ENCODE results near the gene TEAD1. TPM values are rescaled to one million over a fixed set of nuclear protein-coding genes. Genes with fewer than 3 reads are reported as not detected.

The TEAD1 gene
- total and polyA plus RNA-seq, 9 of the 15 experiments (the other 6 are each of a cell fraction or from before 2014, with no cell fraction given): 1.7 to 17.7 (median 10.8) TPM

DNA sequence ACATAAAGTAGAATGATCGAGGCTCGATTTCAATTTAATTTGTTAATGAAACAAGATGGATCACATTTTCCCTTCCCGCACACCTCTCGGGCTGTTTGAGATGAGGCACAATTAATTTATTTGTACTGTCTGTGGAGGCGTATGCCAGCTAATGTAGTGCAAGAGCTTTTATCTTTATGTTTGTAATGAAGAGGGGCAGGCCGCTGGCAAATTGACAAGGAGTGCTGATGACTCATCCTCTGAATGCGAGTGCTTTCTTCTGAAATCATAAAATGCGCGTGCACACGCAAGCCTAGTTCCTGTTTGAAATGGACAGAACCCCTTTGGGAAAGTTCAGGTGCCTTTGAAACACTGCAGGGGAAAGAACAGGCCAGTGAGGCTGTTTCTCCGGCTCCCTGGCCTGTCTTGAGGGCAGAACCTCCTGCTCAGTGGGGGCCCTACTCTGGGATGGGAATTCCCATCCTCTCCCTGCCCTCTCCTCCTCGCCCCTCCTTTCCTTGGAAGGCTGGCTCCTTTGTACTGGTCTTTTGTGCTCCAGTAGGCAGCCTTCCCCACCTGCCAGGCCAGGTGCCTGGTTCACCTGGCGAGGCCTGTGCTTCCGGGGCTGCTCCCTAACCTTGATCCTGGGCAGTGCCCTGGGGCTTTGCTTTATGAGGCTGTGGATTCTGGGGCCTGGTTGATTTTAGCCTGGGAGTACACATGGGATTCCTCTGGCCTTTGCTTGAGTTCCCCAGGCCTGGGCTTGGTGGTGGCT is 50.3 kb downstream of the TEAD1 start (continued):
- TF ChIP-seq, protein P1, sequence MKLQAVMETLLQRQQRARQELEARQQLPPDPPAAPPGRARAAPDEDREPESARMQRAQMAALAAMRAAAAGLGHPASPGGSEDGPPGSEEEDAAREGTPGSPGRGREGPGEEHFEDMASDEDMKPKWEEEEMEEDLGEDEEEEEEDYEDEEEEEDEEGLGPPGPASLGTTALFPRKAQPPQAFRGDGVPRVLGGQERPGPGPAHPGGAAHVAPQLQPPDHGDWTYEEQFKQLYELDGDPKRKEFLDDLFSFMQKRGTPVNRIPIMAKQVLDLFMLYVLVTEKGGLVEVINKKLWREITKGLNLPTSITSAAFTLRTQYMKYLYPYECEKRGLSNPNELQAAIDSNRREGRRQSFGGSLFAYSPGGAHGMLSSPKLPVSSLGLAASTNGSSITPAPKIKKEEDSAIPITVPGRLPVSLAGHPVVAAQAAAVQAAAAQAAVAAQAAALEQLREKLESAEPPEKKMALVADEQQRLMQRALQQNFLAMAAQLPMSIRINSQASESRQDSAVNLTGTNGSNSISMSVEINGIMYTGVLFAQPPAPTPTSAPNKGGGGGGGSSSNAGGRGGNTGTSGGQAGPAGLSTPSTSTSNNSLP (IDR thresholded peaks at IDR 0.05; ENCODE audit: borderline replicate concordance, low read depth, low read length): peak; percentile 27; the same call in 1 of the 2 replicates
- TF ChIP-seq SNIP1 (IDR thresholded peaks at IDR 0.05; ENCODE audit: low read depth) (no peak), ZNF274 (IDR thresholded peaks at IDR 0.05; ENCODE audit: borderline replicate concordance, low read depth, low read length) (no peak), STAT5B (CRISPR knock-in tag; IDR thresholded peaks at IDR 0.05) (no peak), DIDO1 (tag; IDR thresholded peaks at IDR 0.05; ENCODE audit: low read depth) (no peak), CEBPB (tag; IDR thresholded peaks at IDR 0.05) (no peak), FOXK1 (CRISPR knock-in tag; IDR thresholded peaks at IDR 0.05; ENCODE audit: borderline replicate concordance) (no peak), CBX3 (IDR thresholded peaks at IDR 0.05; ENCODE audit: borderline replicate concordance in 1 of 2, low read length in 2 of 2) (no peak), SMARCE1 (IDR thresholded peaks at IDR 0.05) (peak; percentile 83), PHF20 (IDR thresholded peaks at IDR 0.05; ENCODE audit: partially characterized antibody) (no peak), XRCC5 (IDR thresholded peaks at IDR 0.05; ENCODE audit: low read depth, low read length) (no peak), TBP (optimal IDR thresholded peaks at IDR 0.05; ENCODE audit: low read depth, low read length) (peak; percentile 15), ZNF436 (CRISPR knock-in tag; IDR thresholded peaks at IDR 0.05) (no peak), NFXL1 (CRISPR knock-in tag; IDR thresholded peaks at IDR 0.05) (no peak), NR1H2 (CRISPR knock-in tag; IDR thresholded peaks at IDR 0.05) (no peak), CREBBP (IDR thresholded peaks at IDR 0.05; ENCODE audit: low read depth, low read length) (no peak), FOS (IDR thresholded peaks at IDR 0.05; ENCODE audit: extremely low read depth, insufficient read length) (peak; percentile 59), ZEB2 (IDR thresholded peaks at IDR 0.05) (no peak), CAMTA2 (CRISPR knock-in tag; conservative IDR thresholded peaks at IDR 0.05) (no peak), MCM3 (IDR thresholded peaks at IDR 0.05) (no peak), TRIM24 (IDR thresholded peaks at IDR 0.05) (0 out of 4 replicates have a peak, but pooled peaks of 1 of the 2 experiments have one; percentile 18), ZNF354B (CRISPR knock-in tag; IDR thresholded peaks at IDR 0.05) (no peak)
- TF ChIP-seq, protein P2, sequence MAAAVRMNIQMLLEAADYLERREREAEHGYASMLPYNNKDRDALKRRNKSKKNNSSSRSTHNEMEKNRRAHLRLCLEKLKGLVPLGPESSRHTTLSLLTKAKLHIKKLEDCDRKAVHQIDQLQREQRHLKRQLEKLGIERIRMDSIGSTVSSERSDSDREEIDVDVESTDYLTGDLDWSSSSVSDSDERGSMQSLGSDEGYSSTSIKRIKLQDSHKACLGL (CRISPR knock-in tag; IDR thresholded peaks at IDR 0.05; ENCODE audit: borderline replicate concordance, poor library complexity, severe bottlenecking): no peak
- TF ChIP-seq, protein P3, sequence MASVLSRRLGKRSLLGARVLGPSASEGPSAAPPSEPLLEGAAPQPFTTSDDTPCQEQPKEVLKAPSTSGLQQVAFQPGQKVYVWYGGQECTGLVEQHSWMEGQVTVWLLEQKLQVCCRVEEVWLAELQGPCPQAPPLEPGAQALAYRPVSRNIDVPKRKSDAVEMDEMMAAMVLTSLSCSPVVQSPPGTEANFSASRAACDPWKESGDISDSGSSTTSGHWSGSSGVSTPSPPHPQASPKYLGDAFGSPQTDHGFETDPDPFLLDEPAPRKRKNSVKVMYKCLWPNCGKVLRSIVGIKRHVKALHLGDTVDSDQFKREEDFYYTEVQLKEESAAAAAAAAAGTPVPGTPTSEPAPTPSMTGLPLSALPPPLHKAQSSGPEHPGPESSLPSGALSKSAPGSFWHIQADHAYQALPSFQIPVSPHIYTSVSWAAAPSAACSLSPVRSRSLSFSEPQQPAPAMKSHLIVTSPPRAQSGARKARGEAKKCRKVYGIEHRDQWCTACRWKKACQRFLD (CRISPR knock-in tag; IDR thresholded peaks at IDR 0.05): no peak
- TF ChIP-seq, protein P4, sequence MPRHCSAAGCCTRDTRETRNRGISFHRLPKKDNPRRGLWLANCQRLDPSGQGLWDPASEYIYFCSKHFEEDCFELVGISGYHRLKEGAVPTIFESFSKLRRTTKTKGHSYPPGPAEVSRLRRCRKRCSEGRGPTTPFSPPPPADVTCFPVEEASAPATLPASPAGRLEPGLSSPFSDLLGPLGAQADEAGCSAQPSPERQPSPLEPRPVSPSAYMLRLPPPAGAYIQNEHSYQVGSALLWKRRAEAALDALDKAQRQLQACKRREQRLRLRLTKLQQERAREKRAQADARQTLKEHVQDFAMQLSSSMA (CRISPR knock-in tag; IDR thresholded peaks at IDR 0.05): no peak
- TF ChIP-seq, protein P5, sequence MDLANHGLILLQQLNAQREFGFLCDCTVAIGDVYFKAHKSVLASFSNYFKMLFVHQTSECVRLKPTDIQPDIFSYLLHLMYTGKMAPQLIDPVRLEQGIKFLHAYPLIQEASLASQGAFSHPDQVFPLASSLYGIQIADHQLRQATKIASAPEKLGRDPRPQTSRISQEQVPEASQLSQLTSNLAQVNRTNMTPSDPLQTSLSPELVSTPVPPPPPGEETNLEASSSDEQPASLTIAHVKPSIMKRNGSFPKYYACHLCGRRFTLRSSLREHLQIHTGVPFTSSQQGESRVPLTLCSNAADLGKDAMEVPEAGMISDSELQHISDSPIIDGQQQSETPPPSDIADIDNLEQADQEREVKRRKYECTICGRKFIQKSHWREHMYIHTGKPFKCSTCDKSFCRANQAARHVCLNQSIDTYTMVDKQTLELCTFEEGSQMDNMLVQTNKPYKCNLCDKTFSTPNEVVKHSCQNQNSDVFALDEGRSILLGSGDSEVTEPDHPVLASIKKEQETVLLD (IDR thresholded peaks at IDR 0.05): no peak
